ENCODE data around the gene SULT6B1.

The SULT6B1 gene

GRCh38 chr2:37149626-37150322 lies 38.7 kb downstream of the SULT6B1 start:
- DNase-seq (ENCODE audit: low spot score): no peak

GRCh38 chr2:37148325-37148724 lies 40.1 kb downstream of the SULT6B1 start:
- no peak for DNase-seq (ENCODE audit: low spot score)

- DNase-seq (ENCODE audit: low spot score): no peak
Observed at GRCh38 chr2:37146062-37146461, 42.4 kb downstream of the SULT6B1 start.

GRCh38 chr2:37143974-37144373 lies 44.5 kb downstream of the SULT6B1 start:
- DNase-seq (ENCODE audit: low spot score): no peak

GRCh38 chr2:37142546-37142945 lies 45.9 kb downstream of the SULT6B1 start:
- no peak for DNase-seq (ENCODE audit: low spot score)

DNA sequence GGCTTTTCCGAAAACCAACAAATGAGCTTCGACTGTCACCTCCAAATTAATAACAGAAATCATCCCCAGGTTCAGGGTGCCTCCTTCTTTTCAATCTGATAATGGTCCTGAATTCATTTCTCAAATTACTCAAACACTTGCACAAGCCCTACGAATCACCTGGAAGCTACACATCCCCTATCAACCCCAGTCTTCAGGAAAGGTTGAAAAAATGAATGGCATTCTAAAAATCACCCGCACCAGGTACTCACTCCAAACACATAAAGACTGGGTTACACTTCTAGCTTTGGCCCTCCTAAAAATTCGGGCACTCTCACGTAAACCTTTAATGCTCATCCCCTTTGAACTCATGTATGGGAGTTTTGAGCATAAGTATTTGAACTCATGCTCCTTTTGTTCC lies 55.6 kb downstream of the SULT6B1 start:
- no peak for DNase-seq (ENCODE audit: low spot score)

DNA sequence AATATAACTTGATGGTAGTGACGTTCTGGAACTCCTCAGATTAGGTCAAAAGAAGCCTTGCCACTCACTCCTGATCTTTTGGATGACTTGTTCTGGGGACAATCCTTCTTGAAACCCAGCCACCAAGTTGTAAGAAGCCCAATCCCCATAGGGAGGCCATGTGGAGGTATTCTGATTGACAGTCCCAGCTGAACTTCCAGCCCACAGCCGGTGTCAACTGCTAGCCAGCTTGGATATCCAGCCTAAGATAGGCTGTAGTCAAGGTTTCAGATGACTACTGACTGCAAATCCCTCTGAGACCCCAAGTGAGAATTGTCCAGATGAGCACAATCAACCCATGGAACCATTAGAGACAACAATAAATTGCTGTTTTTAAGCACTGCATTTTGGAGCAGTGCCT lies 63.1 kb downstream of the SULT6B1 start:
- DNase-seq (ENCODE audit: low spot score): no peak

- DNase-seq (ENCODE audit: low spot score): no peak
Observed at GRCh38 chr2:37119157-37119556, 69.3 kb downstream of the SULT6B1 start.
